Trophoblast cell (in vitro differentiated cells and primary cell): Measurements from ENCODE around the gene GRAMD2A.

ENCODE experiments used
- DNase-seq, 2 donors: peaks; one replicate each; pipeline ENCODE4 v3.0.0-alpha.2; 2016
- H2AFZ ChIP-seq: 2 replicates; pipeline ENCODE4 v1.6.1; 2013; ENCODE audit warnings: low read length, moderate library complexity, mild to moderate bottlenecking; ENCODE audit not compliant: insufficient read depth, poor library complexity
- H2AK5ac ChIP-seq: 2 replicates; pipeline ENCODE4 v1.6.1; 2013; ENCODE audit warnings: mild to moderate bottlenecking, low read length
- H2BK120ac ChIP-seq: 2 replicates; pipeline ENCODE4 v1.6.1; 2013; ENCODE audit warnings: low read length, mild to moderate bottlenecking, moderate library complexity; ENCODE audit not compliant: insufficient read depth, poor library complexity
- H2BK12ac ChIP-seq: 2 replicates; pipeline ENCODE4 v1.6.1; 2013; ENCODE audit warnings: mild to moderate bottlenecking, low read length, moderate library complexity
- H2BK5ac ChIP-seq: 2 replicates; pipeline ENCODE4 v1.6.1; 2013; ENCODE audit warnings: low read length, low read depth, moderate library complexity, mild to moderate bottlenecking; ENCODE audit not compliant: poor library complexity
- H3K14ac ChIP-seq: 2 replicates; pipeline ENCODE4 v1.6.1; 2013; ENCODE audit warnings: mild to moderate bottlenecking, low read length
- H3K18ac ChIP-seq: 2 replicates; pipeline ENCODE4 v1.6.1; 2013; ENCODE audit warnings: mild to moderate bottlenecking, low read length
- H3K23ac ChIP-seq: 2 replicates; pipeline ENCODE4 v1.6.1; 2013; ENCODE audit warnings: low read length
- H3K27ac ChIP-seq: 2 replicates; pipeline ENCODE4 v1.5.1; 2013; ENCODE audit warnings: low read depth, mild to moderate bottlenecking, inconsistent platforms, low read length, moderate library complexity
- H3K27me3 ChIP-seq: 2 replicates; pipeline ENCODE4 v1.6.1; 2013; ENCODE audit warnings: inconsistent platforms, mild to moderate bottlenecking, low read length, moderate library complexity; ENCODE audit not compliant: insufficient read depth
- H3K36me3 ChIP-seq, 2 experiments: 1 replicate in 1 of 2; 2 replicates in 1 of 2; pipeline ENCODE4 v1.6.1; 2013; ENCODE audit warnings: low read length in 2 of 2, mild to moderate bottlenecking in 2 of 2, moderate library complexity in 1 of 2; ENCODE audit not compliant: insufficient read depth in 2 of 2, control insufficient read depth in 1 of 2
- H3K4ac ChIP-seq: 2 replicates; pipeline ENCODE4 v1.6.1; 2013; ENCODE audit warnings: low read depth, mild to moderate bottlenecking, low read length, moderate library complexity
- H3K4me1 ChIP-seq, 2 experiments: 1 replicate in 1 of 2; 2 replicates in 1 of 2; pipeline ENCODE4 v1.6.1; 2013; ENCODE audit warnings: low read length in 2 of 2, mild to moderate bottlenecking in 2 of 2, moderate library complexity in 1 of 2; ENCODE audit not compliant: insufficient read depth in 2 of 2, control insufficient read depth in 1 of 2
- H3K4me2 ChIP-seq: 2 replicates; pipeline ENCODE4 v1.6.1; 2013; ENCODE audit warnings: inconsistent platforms, mild to moderate bottlenecking, low read length, moderate library complexity
- H3K4me3 ChIP-seq: 2 replicates; pipeline ENCODE4 v1.5.1; 2013; ENCODE audit warnings: mild to moderate bottlenecking, low read depth, low read length, inconsistent platforms
- H3K79me1 ChIP-seq: one replicate; pipeline ENCODE4 v1.6.1; 2013; ENCODE audit warnings: low read length
- H3K79me2 ChIP-seq: 2 replicates; pipeline ENCODE4 v1.6.1; 2013; ENCODE audit warnings: low read length, mild to moderate bottlenecking; ENCODE audit not compliant: control insufficient read depth, insufficient read depth, poor library complexity
- H3K9ac ChIP-seq: 2 replicates; pipeline ENCODE4 v1.6.1; 2013; ENCODE audit warnings: mild to moderate bottlenecking, low read length
- H3K9me3 ChIP-seq: 2 replicates; pipeline ENCODE4 v1.6.1; 2013; ENCODE audit warnings: low read depth, mild to moderate bottlenecking, control low read depth, inconsistent platforms, low read length; ENCODE audit not compliant: insufficient read depth
- H4K12ac ChIP-seq: 2 replicates; pipeline ENCODE4 v1.6.1; 2013; ENCODE audit warnings: low read depth, mild to moderate bottlenecking, low read length, moderate library complexity
- H4K8ac ChIP-seq: 2 replicates; pipeline ENCODE4 v1.6.1; 2013; ENCODE audit warnings: low read depth, mild to moderate bottlenecking, low read length, moderate library complexity
- H4K91ac ChIP-seq: one replicate; pipeline ENCODE4 v1.6.1; 2013; ENCODE audit warnings: low read depth, mild to moderate bottlenecking, low read length, moderate library complexity
- WGBS: extraction: QIAGEN DNeasy Blood & Tissue Kit; methylation state at CpG from one replicate; pipeline ENCODE4 v1.1.7; 2013; ENCODE audit warnings: missing lambda C conversion rate; ENCODE audit not compliant: insufficient read length, insufficient coverage; ENCODE audit errors: extremely low coverage; 5-methylcytosine and 5-hydroxymethylcytosine counted together

GRAMD2A gene

DNA sequence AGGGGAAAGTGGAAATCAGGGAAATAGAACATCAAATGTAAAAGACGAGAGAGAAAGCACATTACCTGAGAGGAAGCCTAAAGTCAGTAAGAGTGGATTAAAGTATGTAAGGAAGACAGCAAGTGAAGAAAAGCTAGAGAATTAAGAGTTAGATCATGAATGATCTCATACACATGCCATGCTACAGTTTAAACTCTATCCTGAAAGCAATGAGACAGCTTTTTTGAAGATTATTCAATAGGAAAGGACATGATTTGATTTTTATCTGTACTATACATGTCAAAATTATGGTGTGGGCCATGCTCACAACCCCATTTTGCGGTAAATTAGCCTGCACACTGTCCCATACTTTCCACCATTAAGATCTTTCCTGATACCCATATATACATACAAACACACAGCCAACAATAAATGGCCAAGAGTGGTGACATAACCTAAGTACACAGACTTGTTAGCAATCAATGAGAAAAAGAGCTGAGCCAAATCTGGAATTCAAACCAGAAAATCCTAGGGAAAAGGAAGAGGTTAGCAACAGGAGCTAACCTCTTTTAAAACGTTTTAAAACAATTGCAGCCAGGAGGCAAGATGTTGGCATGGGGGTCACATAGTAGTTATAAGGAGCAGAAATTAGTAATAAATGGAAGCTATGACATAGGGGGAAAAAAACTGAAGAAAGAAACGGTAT is 84.1 kb downstream of the GRAMD2A start:
- Histone ChIP-seq H3K9me3 (no peaks in the 10 kb centered on the region), H3K79me2 (peaks cover 2% of the 10 kb centered on the region), H4K12ac (no peak overlapping the region), H3K4me1 (peaks cover 0 to 2% of the 10 kb centered on the region in 2 experiments), H3K9ac (no peak overlapping the region), H3K4ac (no peak overlapping the region), H4K8ac (no peak overlapping the region), H4K91ac (no peak overlapping the region), H2AFZ (no peak overlapping the region), H2AK5ac (no peak overlapping the region), H3K36me3 (no peaks in the 10 kb centered on the region), H3K23ac (no peak overlapping the region), H3K79me1 (peaks cover 8% of the 10 kb centered on the region), H2BK5ac (no peak overlapping the region), H2BK12ac (no peak overlapping the region), H3K14ac (no peak overlapping the region), H3K27me3 (no peaks in the 10 kb centered on the region), H3K4me3 (no peak overlapping the region), H3K18ac (no peak overlapping the region), H3K27ac (no peak overlapping the region), H3K4me2 (no peak overlapping the region), H2BK120ac (no peak overlapping the region)
- DNase-seq, result no peak
- no CpG with 5 or more reads among the region's 4 CpGs for WGBS

- Histone ChIP-seq H3K4ac (no peak overlapping the region), H3K14ac (no peak overlapping the region), H3K79me1 (peaks cover 4% of the 10 kb centered on the region), H3K79me2 (peaks cover 1% of the 10 kb centered on the region), H3K27me3 (no peaks in the 10 kb centered on the region), H2AK5ac (no peak overlapping the region), H3K18ac (no peak overlapping the region), H3K4me1 (peaks cover 0 to 2% of the 10 kb centered on the region in 2 experiments), H3K36me3 (no peaks in the 10 kb centered on the region), H2BK5ac (no peak overlapping the region), H2AFZ (no peak overlapping the region), H2BK12ac (no peak overlapping the region), H4K12ac (no peak overlapping the region), H4K8ac (no peak overlapping the region), H3K4me2 (no peak overlapping the region), H2BK120ac (no peak overlapping the region), H3K4me3 (no peak overlapping the region), H3K23ac (no peak overlapping the region), H4K91ac (no peak overlapping the region), H3K27ac (no peak overlapping the region), H3K9ac (no peak overlapping the region), H3K9me3 (no peaks in the 10 kb centered on the region)
- DNase-seq, result no peak
Measured at GRCh38 chr15:72112805-72113204, 84.8 kb downstream of the GRAMD2A start.

DNA sequence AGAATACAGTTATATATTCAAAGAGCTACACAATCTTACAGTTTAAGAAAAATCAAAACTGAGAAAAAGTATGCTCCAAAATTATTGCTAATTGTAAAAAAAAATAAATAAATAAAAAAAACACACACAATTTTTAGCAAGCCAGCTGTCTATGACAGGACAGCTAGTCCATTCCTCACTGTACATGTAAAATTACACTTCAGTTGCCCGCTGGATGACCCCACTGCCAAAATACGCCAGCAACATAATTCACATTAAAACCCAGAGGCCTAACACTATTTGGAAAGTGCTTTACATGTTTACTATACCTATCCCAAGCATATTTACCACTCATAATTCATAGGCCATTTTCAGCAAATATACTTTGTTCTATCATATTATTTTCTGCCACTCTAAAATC is 85.5 kb downstream of the GRAMD2A start:
- no peak overlapping the region for H3K27ac ChIP-seq
- H3K79me1 ChIP-seq, result no peaks in the 10 kb centered on the region
- no peak overlapping the region for H4K8ac ChIP-seq
- H3K36me3 ChIP-seq, result no peaks in the 10 kb centered on the region
- no peak overlapping the region for H3K23ac ChIP-seq
- no peak overlapping the region for H3K18ac ChIP-seq
- no peak overlapping the region for H2BK120ac ChIP-seq
- no peaks in the 10 kb centered on the region for H3K27me3 ChIP-seq
- no CpG with 5 or more reads among the region's 2 CpGs for WGBS
- no peak overlapping the region for H2AK5ac ChIP-seq
- no peak overlapping the region for H2BK12ac ChIP-seq
- H3K9ac ChIP-seq, result no peak overlapping the region
- no peak overlapping the region for H4K12ac ChIP-seq
- no peak overlapping the region for H3K4me2 ChIP-seq
- H3K4me3 ChIP-seq, result no peak overlapping the region
- H4K91ac ChIP-seq, result no peak overlapping the region
- H2BK5ac ChIP-seq, result no peak overlapping the region
- no peak overlapping the region for H3K4ac ChIP-seq
- no peak for DNase-seq
- H3K9me3 ChIP-seq, result no peaks in the 10 kb centered on the region
- no peak overlapping the region for H2AFZ ChIP-seq
- H3K4me1 ChIP-seq, result peaks cover 0 to 2% of the 10 kb centered on the region in 2 experiments
- no peak overlapping the region for H3K14ac ChIP-seq
- no peaks in the 10 kb centered on the region for H3K79me2 ChIP-seq

- H3K23ac ChIP-seq, result no peak overlapping the region
- no peak overlapping the region for H4K12ac ChIP-seq
- H3K27ac ChIP-seq, result no peak overlapping the region
- H3K27me3 ChIP-seq, result no peaks in the 10 kb centered on the region
- H3K79me2 ChIP-seq, result no peaks in the 10 kb centered on the region
- H3K79me1 ChIP-seq, result no peaks in the 10 kb centered on the region
- H3K18ac ChIP-seq, result no peak overlapping the region
- H3K4me1 ChIP-seq, result no peaks in the 10 kb centered on the region
- H3K4ac ChIP-seq, result no peak overlapping the region
- H2BK5ac ChIP-seq, result no peak overlapping the region
- no peak overlapping the region for H2AK5ac ChIP-seq
- no peak for DNase-seq
- H3K14ac ChIP-seq, result no peak overlapping the region
- H3K36me3 ChIP-seq, result no peaks in the 10 kb centered on the region
- H3K9me3 ChIP-seq, result no peaks in the 10 kb centered on the region
- no peak overlapping the region for H4K91ac ChIP-seq
- H3K9ac ChIP-seq, result no peak overlapping the region
- no peak overlapping the region for H4K8ac ChIP-seq
- H2BK120ac ChIP-seq, result no peak overlapping the region
- H2BK12ac ChIP-seq, result no peak overlapping the region
- WGBS, result no CpG with 5 or more reads among the region's 3 CpGs
- no peak overlapping the region for H3K4me2 ChIP-seq
- no peak overlapping the region for H2AFZ ChIP-seq
- no peak overlapping the region for H3K4me3 ChIP-seq
Measured at GRCh38 chr15:72110355-72110754, 87.2 kb downstream of the GRAMD2A start.
